Activated CD4-positive, alpha-beta T cell treated with anti-CD3 and anti-CD28 coated beads, Interleukin-2, Interleukin-4, amounts not matched to agents 100 ng/mL and 50 ng/mL, durations not matched to agents 16 hours and 8 hours (primary cell): ENCODE data around the gene IFT27.
A peak's percentile ranks its signal among the peaks of the same experiment; 100 is the strongest.
"Not testable (repeated sequence)": the region's sequence is repeated elsewhere in the genome, so short reads cannot be mapped to it uniquely, and the experiment has no call there.

ENCODE experiments used
- DNase-seq: peaks from one replicate; pipeline ENCODE4 v3.0.0-alpha.2; 2020; ENCODE audit warnings: low spot score

The IFT27 gene

GRCh38 chr22:36765131-36765942, 10.6 kb downstream of the IFT27 start:
- no peak for DNase-seq

DNA sequence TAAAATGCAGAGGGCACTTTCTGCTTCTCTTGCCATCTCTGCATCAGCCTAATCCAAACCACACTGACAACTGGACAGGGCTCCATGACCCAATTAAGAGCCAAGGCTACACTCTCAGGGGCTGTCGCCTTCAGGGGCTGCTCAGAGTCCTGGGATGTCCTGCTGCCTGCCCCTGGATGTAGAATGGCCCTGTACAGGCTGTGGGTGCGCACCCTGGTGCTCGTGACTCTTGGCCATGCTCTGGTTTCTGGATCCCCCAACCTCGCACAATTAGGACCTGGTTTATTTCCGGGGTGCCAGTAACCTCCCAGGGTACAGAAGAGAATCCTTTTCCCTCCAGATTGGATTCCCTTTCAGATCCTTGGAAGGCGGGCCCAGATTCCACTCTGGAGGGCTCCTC, 11.3 kb downstream of the IFT27 start:
- no peak for DNase-seq

DNA sequence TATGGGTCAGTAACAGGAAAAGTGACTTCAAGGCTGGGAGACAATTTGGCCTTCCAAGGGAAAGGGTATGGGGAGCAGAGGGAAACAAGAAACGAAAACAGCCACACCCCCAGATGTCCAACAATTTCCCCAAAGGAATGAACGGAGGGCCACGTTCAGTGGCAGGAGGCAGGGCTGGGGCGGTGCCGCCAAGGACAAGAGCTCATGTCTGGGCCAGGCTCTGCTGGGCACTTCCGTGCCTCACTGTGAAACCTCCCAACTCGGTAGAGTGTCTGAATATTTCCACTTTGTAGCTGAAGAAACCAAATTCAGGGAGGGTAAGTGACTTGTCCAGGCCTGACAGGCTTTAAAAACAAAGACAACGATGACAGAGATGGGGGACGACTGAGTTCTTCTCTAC, 11.9 kb downstream of the IFT27 start:
- no peak for DNase-seq

- no peak for DNase-seq
These were observed 12.3 kb downstream of the IFT27 start for GRCh38 chr22:36763576-36763975.

DNA sequence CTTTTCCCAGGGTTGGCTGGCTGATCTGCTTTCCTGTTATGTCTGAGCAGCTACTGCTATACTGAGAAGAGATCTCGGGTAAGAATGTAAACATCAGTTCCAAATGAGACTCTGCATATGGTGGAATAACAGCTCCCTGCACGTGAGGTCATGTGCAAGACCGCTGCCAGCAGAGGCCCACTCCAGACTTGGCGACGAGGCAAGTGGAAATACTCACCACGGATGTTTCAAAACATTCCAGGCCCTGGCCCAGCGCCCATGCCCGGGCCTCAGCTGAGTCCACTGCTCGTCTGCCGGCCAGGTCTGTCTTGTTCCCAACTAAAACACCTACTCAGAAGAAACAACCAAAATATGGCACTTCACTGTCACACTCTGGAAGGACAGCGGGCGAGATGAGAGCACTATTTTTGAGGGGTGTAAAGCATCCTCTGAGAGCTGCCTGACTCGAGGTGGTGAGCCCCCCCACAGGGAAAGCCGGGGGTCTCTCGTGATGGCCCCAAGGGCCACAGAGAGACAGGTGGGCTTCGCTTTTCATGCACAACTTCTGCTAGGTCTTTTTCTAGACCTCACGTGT, 13.1 kb downstream of the IFT27 start:
- DNase-seq = no peak

GRCh38 chr22:36761553-36762240, 14.2 kb downstream of the IFT27 start:
- no peak for DNase-seq

- DNase-seq = no peak
These were observed 15.1 kb downstream of the IFT27 start for GRCh38 chr22:36760786-36761185.

GRCh38 chr22:36759481-36760159, 16.3 kb downstream of the IFT27 start:
- DNase-seq = no peak

DNA sequence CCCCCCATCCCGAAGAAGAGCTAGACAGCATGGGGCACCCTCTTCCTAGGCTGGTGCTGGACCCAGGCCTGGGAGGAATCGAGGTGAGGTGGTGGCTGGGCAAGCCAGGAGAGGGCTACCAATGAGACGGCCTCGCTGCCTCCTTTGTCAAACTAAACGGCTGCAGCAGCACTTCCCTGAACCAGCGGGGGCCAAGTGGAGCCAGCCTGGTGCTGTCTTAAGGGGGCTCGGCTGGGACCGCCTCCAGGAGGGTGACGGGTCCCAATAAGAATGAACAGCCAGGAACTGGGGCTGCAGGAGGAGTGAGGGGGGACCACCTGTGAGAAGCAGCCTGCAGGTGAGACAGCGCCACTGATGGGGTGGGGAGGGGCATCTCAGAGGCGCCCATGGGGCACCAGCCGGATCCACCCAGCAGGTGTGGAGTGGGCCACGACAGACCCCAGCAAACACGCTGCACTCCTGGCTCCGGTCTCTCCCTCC, 17.1 kb downstream of the IFT27 start:
- DNase-seq = no peak

DNA sequence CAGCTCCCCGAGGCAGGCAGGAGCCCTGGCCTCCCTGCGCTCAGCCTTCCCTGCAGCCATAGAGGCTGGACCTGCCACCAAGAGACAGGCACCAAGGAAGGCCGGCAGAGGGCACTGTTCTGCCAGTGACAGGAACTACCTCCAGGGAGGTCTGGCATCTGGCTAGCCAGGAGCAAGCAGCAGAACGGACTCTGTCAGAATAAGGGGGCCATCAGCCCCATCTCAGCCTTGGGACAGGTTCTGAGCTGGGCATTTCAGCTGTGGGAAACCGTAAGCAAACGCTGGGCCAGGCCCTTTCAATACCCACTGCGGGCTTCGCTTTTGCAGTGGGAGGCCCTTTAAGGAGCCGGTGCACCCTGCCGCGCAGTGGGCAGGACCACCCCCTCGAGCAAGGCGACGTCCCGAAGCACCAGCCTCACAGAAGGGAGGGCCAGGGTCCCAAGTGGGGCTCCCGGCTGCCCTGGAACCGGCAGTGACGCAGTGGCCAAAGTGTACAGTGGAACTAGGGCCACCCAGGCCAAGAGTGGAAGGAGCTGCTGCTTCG, 18.2 kb downstream of the IFT27 start:
- DNase-seq = peak; percentile 77

DNA sequence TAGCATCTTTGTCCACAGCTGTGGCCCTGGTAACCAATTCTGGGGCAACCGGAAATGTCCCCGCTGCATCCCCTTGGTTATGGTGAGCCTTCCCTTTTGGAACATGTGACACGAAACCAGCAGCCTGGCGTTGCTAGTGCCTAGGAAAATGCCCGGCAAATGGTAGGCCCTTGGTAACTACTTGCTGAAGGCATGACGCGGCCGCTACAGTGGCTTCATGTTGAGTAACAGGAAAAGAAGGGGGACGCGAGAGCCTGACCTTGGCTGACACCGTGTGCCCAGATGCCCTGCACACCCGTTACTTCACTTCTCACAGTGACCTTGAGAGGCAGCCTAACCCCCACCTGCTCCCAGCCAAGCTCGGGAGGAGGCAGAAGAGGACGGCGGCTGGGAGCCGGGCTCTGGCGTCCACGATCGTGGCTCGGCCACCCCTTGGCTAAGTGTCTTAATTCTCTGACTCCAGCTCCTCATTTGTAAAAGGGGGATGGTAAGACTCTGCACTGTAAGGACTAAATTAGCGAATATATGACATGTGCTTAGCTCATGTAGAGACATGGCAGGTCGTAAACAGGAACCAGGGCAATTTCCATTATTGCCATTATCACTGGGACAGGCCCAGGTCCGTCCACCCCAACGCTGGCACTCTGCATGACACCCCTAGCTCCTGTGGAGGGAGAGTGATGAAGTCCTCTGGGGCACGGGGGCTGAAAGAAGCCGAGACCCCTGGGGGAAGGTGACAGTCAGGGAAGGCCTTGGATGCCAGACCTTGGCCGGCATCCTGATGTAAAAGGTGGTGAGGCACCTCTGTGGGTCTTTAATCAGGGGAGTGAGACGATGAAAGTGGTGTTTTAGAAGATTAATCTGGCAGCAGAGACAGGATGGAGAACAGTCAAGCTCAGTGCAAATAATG, 18.9 kb downstream of the IFT27 start:
- no peak for DNase-seq

DNA sequence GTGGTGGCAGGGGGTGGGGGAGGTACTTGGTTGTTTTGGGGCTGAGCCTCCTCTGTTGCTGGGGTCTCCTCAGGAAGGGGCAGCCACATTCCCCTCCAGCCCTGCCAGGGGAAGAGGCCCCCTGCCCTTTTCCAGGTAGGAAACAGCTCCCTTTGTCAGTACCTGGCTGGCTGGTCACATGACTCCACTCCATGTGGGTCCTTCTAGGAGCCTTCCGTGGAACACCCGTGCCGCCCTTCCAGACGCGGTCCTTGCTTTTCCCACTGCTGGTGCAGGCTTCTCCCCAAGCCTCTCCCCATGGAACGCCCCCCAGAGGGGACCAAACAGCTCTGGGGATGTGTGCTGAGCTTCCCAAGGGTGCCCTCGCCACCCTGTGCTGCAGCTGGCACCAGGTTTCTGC, 19.9 kb downstream of the IFT27 start:
- DNase-seq = no peak

DNA sequence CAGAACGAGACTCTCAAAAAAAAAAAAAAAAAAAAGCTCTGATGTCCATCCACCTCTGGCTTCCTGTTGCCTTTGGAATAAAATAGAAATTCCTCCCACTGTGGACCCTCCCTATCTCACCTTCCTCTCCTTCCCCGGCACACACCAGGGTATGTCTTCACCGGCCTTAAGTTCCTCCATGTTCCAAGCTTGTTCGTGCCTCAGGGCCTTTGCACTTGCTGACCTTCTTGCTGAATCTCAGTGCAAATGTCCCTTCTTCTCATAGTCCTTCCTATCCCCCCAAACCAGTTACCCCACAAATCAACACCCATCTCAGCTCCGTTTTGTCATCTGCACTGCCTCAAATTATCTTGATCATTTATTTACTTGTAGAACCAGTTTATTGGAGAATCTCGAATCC, 20.6 kb downstream of the IFT27 start:
- no peak for DNase-seq

DNA sequence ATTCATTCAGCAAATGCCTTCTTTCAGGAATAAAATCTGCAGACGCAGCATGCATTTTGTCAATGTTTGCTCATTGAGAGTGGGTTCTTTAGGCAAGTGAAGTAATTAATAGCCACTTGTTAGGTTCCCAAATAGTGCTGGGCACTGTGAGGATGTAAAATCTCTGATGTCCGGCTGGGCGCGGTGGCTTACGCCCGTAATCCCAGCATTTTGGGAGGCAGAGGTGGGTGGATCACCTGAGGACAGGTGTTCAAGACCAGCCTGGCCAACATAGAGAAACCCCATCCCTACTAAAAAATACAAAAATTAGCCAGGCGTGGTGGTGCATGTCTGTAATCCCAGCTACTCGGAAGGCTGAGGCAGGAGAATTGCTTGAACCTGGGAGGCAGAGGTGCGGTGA, 21.0 kb downstream of the IFT27 start:
- not testable (repeated sequence) for DNase-seq

- no peak for DNase-seq
These were observed 22.0 kb downstream of the IFT27 start for GRCh38 chr22:36753916-36754315.

DNA sequence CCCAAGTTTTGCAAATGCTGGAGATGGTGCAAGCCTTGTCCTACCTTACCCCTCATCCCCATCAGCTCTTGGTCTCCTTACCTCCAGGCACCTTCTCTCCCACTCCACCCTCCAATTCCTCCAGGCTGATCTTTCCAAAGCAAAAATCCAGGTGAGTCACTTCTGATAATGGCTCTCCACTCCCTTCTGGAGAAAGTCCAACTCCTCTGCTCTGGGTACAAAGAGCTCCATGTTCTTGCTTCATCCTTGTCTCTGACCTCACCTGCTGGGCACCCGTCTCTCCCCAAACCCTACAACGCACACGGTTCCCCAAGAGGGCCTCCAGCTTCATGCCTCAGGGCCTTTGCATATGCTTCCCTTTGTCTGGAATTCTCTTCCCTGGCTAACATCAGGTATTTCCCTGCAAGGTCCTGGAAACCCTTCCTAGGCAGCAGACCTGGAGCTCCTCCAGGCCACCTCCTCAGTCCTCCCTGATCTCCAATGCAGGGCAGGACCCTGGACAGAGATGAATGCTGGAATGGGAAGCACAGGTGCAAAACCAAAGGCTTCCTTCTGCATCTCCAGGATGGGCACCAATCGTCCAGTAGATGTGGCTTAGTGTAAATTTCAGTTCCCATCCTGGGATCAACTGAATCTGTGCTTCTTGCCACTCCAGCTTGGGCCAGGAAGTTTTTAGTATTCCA, 22.7 kb downstream of the IFT27 start:
- DNase-seq = no peak

GRCh38 chr22:36746375-36746970, 29.4 kb downstream of the IFT27 start:
- DNase-seq = no peak

- no peak for DNase-seq
These were observed 30.5 kb downstream of the IFT27 start for GRCh38 chr22:36745301-36745995.

- DNase-seq = no peak
These were observed 31.1 kb downstream of the IFT27 start for GRCh38 chr22:36744791-36745190.

DNA sequence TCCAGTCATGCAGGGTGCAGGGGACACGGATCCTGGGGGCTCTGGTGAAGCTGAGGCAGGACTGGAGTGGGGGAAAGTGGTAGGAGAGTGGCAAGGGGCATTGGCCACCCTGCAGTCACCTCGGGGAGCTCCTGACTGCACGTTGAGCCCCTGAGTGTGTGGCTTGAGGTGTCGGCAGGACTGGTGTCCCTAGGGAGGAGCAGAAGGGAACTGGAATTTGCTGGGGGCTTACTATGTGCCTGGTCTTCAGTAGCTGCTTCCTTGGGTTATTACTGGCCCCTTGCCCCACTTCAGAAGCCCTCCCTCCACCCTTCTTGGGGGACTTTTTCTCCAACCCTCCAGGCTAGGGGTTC, 31.5 kb downstream of the IFT27 start:
- DNase-seq = no peak
